Activated naive CD8-positive, alpha-beta T cell treated with anti-CD3 and anti-CD28 coated beads, Interleukin-2, amount 50 U/mL, for 24 hours (primary cell): ENCODE data around the gene SBK3.
A peak's percentile ranks its signal among the peaks of the same experiment; 100 is the strongest.
"Not testable (repeated sequence)": the region's sequence is repeated elsewhere in the genome, so short reads cannot be mapped to it uniquely, and the experiment has no call there.

Experiments used
- ATAC-seq: fragments of 150-1000 bp; cut with Tn5 transposase; one replicate; pipeline ENCODE4 v1.10.0; 2021
- DNase-seq: peaks from one replicate; pipeline ENCODE4 v3.0.0; 2021
- H3K27ac Mint-ChIP-seq: one replicate; pipeline ENCODE4 v1.8.0; 2021; ENCODE audit warnings: mild to moderate bottlenecking, mixed read lengths
- H3K27me3 Mint-ChIP-seq: one replicate; pipeline ENCODE4 v1.8.0; 2021; ENCODE audit warnings: mixed read lengths
- H3K36me3 Mint-ChIP-seq: one replicate; pipeline ENCODE4 v1.8.0; 2021; ENCODE audit warnings: low read depth, mixed read lengths
- H3K4me1 Mint-ChIP-seq: one replicate; pipeline ENCODE4 v1.8.0; 2021; ENCODE audit warnings: mixed read lengths
- H3K4me3 Mint-ChIP-seq: one replicate; pipeline ENCODE4 v1.8.0; 2021; ENCODE audit warnings: mild to moderate bottlenecking, moderate library complexity, mixed read lengths
- H3K9me3 Mint-ChIP-seq: one replicate; pipeline ENCODE4 v1.8.0; 2021; ENCODE audit warnings: mixed read lengths

SBK3 gene

DNA sequence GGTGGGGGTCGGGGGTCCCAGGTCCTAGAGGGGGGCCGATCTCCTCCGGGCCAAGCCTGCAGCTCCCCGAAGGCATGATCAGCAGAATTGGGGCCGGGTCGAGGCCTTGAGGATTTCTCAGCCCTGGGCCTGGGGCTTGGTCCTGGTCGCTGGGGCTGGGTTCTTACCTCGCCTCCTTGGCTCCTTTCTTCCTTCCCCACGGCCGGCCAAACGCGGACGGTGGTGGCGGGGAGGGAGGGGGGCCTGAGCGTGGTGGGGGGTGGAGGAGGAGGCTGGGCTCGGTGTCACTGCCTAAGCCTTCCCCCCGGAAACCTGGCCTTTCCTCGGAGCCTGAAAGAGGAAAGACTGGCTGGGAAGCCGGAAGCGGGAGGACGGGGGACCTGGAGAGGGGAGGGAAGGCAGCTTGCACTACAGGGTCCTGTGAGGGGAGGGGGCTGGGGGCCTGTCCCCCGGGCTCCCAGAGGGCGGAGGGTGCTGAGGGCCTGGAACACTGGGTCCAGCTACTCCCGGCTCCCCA lies 35.3 kb upstream of the SBK3 start, which contains the start of gene ZNF579:
Gene ZNF579, minus strand, starts transcription at position 221 of the 517 bp plus-strand sequence. CDS start 1,209 bp downstream, outside the sequence.
- DNase-seq (peak; percentile 88), ATAC-seq (peak; percentile 68)
- Mint-ChIP-seq H3K9me3 (no peaks in the 10 kb centered on the region), H3K36me3 (peaks cover 17% of the 10 kb centered on the region), H3K4me1 (peaks cover 21% of the 10 kb centered on the region), H3K4me3 (peak within 1 kb of the TSS; percentile 92), H3K27me3 (no peaks in the 10 kb centered on the region), H3K27ac (peak within 1 kb of the TSS; percentile 94)

DNA sequence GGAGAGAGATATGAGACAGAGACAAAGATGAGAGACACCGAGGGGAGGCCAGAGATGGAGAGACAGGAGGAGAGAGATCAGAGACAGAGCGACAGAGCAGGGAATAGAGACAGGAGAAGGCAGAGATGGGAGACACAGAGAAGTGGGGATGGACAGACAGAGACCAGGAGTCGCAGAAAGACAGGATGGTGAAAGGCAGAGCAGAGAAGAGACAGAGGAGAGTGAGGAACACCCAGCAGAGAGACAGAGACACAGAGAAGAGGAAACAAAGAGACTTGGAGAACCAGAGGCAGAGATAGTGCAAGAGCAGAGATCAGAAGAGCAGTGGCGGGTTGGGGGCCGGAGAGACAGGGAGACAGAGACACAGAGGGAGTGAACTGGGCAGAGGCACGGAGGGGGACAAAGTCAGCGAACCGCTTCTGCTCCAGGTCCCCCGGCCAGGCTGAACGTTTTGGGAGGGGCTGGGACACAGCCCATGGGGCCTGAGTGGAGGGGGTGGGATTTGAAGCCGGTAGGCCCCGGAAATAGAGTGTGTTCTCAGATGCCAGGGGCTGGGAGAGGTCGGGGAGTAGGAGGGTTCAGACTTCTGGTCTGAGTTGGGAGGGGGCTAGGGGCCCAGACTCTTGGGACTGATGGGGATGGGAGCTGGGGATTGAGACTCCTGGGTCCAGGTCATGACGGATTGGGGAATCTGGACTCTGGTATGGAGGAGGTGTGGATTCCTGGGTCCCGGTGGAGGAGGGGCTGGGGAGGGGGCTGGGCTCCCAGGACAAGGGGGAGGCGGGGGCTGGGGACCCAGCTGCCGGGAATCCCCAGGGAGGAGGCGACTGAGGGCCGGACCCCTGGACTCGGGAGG lies 34.7 kb upstream of the SBK3 start:
- Mint-ChIP-seq H3K27me3 (no peaks in the 10 kb centered on the region), H3K36me3 (peaks cover 17% of the 10 kb centered on the region), H3K4me3 (peak overlapping the region; percentile 92), H3K27ac (peak overlapping the region; percentile 94), H3K4me1 (peaks cover 16% of the 10 kb centered on the region), H3K9me3 (no peaks in the 10 kb centered on the region)
- DNase-seq (no peak), ATAC-seq (peak; percentile 35)

DNA sequence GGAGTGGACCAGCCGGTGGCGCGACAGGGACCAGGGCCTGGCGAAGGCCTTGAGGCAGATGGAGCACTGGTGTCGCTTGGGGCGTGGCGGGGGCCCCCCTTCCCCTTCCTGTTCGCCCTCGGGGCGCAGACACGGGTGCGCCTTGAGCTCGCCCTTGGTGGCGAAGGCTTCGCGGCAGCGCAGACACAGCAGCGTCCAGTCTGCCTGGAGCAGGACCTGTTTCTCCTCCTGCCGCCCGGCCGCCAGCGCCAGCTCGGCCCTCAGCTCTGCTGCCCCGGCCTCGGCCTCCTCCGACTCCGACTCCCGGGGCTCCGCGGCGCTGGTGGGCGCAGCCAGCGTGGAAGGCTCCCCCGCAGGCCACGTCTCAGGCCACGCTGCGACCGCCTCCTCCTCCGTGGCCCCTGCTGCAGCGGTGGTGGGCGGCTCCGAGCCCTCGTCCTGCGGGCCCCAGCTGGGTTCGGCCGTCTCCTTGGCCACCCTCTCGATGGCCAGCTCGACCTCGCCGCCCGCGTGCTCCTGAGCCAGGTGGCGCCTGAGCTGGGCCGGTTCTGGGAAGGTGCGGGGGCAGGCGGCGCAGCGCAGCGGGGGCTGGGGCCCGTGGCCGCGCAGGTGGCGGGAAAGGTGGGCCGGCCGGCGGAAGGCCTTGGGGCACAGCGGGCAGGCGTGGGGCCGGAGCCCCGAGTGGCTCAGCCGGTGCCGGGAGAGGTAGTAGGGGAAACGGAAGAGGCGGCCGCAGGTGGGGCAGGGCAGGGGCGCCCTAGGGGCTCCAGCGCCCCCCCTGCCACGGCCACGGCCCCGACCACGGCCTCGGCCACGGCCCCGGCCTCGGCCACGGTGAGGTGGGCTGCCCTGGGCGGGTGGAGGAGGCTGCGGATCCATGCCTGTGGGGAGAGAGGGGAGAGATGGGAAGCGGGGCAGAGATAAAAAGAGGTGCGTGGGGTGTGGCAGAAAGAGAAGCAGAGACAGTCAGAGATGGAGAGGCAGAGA lies 33.7 kb upstream of the SBK3 start:
- Mint-ChIP-seq H3K4me1 (peaks cover 16% of the 10 kb centered on the region), H3K27me3 (no peaks in the 10 kb centered on the region), H3K4me3 (peak overlapping the region; percentile 92), H3K9me3 (no peaks in the 10 kb centered on the region), H3K36me3 (peaks cover 17% of the 10 kb centered on the region), H3K27ac (peak overlapping the region; percentile 94)
- ATAC-seq = no peak
- no peak for DNase-seq

DNA sequence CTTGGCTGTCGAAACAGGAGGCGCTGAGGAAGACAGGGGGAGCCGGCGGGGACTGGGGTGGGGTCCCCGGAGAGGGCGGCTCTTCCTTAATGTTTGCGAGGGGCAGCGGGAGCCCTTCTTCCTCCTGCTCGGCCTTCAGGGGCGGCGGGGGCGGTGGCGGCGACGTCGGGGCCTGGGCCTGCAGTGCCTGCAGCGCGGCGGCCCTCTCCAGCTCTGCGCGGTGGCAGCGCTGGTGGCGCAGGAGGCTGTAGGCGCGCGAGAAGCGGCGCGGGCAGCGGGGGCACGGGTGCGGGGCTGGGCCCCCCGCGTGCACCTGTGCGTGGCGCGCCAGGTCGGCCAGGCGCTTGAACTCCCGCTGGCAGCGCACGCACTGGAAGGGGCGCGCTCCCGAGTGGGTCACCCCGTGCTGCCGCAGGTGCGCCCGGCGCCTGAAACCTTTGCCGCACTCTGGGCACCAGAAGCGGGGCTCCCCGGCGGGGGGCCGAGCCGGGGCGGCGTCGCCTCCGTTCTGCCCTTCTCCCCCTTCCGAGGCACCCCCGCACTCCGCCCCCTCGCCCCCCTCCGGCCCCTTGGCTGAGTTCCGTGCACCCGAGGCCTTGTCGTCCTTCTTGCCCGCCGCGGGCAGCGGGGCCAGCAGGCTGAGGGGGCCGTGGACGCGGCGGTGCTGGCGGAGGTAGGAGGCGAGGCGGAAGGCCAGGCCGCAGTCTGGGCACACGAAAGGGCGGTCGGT lies 32.9 kb upstream of the SBK3 start:
- H3K27ac Mint-ChIP-seq = no peak overlapping the region
- no peak for DNase-seq
- no peaks in the 10 kb centered on the region for H3K9me3 Mint-ChIP-seq
- peaks cover 17% of the 10 kb centered on the region for H3K36me3 Mint-ChIP-seq
- no peak overlapping the region for H3K4me3 Mint-ChIP-seq
- peaks cover 16% of the 10 kb centered on the region for H3K4me1 Mint-ChIP-seq
- no peaks in the 10 kb centered on the region for H3K27me3 Mint-ChIP-seq
- no peak for ATAC-seq

DNA sequence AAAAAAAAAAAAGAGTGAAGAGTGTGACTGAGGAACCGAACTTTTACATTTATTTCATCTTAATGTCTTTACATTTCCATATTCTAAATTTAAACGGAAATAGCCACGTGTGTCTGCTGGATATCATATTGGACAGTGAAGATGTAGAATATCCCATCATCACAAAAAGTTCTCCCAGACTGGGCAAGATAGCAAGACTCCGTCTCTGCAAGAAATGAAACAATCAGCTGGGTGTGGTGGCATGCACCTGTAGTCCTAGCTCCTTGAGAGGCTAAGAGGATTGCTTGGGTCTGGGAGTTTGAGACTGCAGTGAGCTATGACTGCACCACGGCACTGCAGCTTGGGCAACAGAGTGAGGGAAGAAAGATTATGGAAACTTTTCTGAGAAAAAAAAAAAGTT lies 31.4 kb upstream of the SBK3 start:
- DNase-seq = no peak
- no peak overlapping the region for H3K4me3 Mint-ChIP-seq
- no peaks in the 10 kb centered on the region for H3K9me3 Mint-ChIP-seq
- ATAC-seq = no peak
- peaks cover 17% of the 10 kb centered on the region for H3K36me3 Mint-ChIP-seq
- H3K27me3 Mint-ChIP-seq = no peaks in the 10 kb centered on the region
- peaks cover 12% of the 10 kb centered on the region for H3K4me1 Mint-ChIP-seq
- no peak overlapping the region for H3K27ac Mint-ChIP-seq

DNA sequence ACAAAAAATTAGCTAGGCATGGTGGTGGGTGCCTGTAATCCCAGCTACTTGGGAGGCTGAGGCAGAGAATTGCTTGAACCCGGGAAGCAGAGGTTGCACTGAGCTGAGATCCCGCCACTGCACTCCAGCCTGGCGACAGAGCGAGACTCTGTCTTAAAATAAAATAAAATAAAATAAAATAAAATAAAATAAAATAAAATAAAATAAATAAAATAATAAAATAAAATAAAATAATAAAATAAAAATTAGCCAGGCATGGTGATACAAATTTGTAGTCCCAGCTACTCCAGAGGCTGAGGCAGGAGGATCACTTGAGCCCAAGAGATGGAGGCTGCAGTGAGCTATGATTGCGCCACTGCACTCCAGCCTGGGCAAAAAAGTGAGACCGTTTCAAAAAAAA lies 28.6 kb upstream of the SBK3 start:
- H3K36me3 Mint-ChIP-seq = peaks cover 12% of the 10 kb centered on the region
- not testable (repeated sequence) for H3K9me3 Mint-ChIP-seq, DNase-seq, H3K27ac Mint-ChIP-seq, H3K4me3 Mint-ChIP-seq, H3K4me1 Mint-ChIP-seq, H3K27me3 Mint-ChIP-seq, ATAC-seq

DNA sequence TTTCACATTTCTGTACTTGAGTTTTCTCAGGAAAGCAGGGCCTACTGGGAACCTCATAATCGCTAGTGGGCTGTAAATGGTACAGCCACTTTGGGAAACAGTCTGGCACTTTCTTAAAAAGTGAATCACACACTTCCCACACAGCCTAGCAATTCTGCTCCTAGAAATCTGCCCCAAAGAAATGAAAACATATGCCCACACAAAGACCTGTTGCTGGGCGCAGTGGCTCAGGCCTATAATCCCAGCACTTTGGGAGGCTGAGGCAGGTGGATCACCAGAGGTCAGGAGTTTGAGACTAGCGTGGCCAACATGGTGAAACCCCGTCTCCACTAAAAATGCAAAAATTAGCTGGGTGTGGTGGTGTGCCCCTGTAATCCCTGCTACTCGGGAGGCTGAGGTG lies 24.1 kb upstream of the SBK3 start:
- not testable (repeated sequence) for H3K4me1 Mint-ChIP-seq, ATAC-seq, DNase-seq, H3K9me3 Mint-ChIP-seq, H3K4me3 Mint-ChIP-seq, H3K27ac Mint-ChIP-seq, H3K36me3 Mint-ChIP-seq, H3K27me3 Mint-ChIP-seq

DNA sequence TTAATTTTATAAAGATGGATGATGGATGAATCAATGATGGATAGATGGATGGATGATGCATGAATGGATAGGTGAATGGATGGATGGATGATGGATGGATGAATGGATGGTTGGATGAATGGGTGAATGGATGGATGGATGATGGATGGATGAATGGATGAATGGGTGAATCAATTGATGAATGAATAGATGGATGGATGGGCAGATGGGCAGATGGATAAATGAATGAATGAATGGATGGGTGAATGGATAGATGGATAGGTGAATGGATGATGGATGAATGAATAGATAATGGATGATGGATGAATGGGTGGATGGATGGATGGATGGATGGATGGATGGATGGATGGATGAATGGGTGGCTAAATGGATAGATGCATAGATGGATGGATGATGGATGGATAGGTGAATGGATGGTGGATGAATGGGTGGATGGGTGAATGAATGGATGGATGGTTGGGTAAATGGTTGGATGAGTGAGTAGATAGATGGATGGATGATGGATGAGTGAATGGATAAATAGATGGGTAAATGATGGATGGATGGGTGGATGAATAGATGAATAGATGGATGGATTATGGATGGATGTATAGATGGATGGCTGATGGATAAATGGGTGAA lies 22.5 kb upstream of the SBK3 start:
- ATAC-seq (no peak), DNase-seq (no peak)
- Mint-ChIP-seq H3K36me3 (no peaks in the 10 kb centered on the region), H3K9me3 (no peaks in the 10 kb centered on the region), H3K27me3 (peaks cover 6% of the 10 kb centered on the region), H3K4me3 (no peak overlapping the region), H3K27ac (no peak overlapping the region), H3K4me1 (no peaks in the 10 kb centered on the region)

DNA sequence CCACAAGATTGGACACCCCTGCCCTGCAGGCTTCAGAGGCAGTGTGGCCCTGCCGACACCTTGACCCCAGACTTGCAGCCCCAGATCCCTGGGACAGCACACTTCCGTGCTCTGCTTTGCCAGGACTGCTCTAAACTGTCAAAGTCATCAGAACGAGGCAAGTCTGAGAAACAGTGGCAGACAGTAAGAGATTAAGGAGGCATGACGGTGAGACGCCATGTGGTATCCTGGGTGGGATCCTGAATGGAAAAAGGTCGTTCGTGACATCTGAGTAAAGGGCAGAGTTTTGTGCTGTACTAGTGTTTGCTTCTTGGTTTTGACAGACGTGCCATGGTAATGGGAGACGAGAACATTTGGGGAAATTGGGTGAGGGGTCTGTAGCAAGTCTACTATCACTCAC lies 21.5 kb upstream of the SBK3 start:
- H3K27me3 Mint-ChIP-seq = peaks cover 6% of the 10 kb centered on the region
- H3K9me3 Mint-ChIP-seq = no peaks in the 10 kb centered on the region
- no peak for ATAC-seq

DNA sequence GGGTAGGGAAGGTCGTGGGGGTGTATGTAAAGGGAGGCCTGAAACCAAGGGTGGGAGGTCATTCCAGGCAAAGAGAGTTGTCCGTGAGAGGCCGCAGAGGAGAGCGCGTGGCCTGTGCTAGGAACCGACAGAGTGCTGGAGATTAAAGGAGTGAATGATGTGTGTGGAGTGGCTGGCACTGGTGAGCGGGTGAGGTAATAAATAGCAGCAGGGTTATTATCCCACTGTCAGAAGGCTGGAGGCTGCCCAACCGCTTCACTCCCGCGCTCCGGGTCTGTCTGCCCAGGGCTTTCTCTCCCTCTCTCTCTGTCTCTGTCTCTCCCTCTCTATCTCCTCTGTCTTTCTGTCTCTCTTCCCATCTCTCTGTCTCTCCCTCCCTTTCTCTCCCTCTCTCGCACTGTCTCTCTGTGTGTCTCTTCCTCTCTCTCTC lies 17.9 kb upstream of the SBK3 start:
- Mint-ChIP-seq H3K27me3 (peaks cover 13% of the 10 kb centered on the region), H3K4me3 (no peak overlapping the region), H3K27ac (no peak overlapping the region), H3K9me3 (peaks cover 5% of the 10 kb centered on the region), H3K4me1 (no peaks in the 10 kb centered on the region), H3K36me3 (no peaks in the 10 kb centered on the region)
- ATAC-seq (no peak), DNase-seq (no peak)

More for the DNA sequence above, 21.5 kb upstream of the SBK3 start:
- no peak overlapping the region for H3K27ac Mint-ChIP-seq
- DNase-seq = no peak
- no peak overlapping the region for H3K4me3 Mint-ChIP-seq
- no peaks in the 10 kb centered on the region for H3K36me3 Mint-ChIP-seq
- no peaks in the 10 kb centered on the region for H3K4me1 Mint-ChIP-seq

DNA sequence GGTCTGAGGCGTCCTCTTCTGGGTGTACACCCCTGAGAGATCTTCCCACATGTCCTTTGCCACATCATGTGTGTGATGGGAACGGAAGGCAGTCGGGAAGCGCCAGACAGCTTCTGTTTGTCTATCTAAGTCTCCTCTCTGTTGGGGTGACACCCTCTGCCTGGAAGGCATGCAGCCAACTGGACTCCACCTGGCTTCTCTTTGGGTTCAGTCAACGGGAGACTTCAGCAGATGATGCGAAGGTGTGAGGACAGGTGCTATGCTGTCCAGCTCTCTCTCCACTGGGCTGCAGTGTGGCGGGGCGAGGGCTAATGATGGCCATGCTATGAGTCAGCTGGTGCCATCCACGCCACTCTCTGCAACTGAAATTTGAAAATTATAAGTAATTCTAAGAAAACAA lies 14.3 kb upstream of the SBK3 start:
- ATAC-seq (no peak), DNase-seq (no peak)
- no peak overlapping the region for H3K27ac Mint-ChIP-seq
- H3K4me3 Mint-ChIP-seq = no peak overlapping the region
- peaks cover 5% of the 10 kb centered on the region for H3K9me3 Mint-ChIP-seq
- no peaks in the 10 kb centered on the region for H3K4me1 Mint-ChIP-seq
- H3K36me3 Mint-ChIP-seq = no peaks in the 10 kb centered on the region
- H3K27me3 Mint-ChIP-seq = peaks cover 7% of the 10 kb centered on the region

DNA sequence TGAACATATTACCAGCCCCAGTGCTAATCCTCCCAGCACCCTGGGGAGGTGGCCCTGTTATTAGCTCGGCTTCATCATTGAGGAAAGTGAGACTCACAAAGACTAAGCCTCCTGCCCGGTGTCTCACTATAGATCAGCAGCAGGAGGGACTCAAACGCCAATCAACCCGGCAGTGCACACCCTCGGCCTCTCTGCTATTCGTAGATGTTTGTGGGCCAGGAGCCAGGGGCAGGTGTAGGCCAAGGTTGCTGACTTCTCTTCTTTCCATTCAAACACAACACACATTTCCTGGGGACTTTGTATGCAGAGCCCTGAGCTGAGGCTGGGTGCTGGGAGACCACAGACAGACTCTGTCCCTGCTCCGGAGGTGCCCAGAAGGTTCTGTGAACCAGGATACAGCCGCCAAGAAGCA lies 9.4 kb upstream of the SBK3 start:
- Mint-ChIP-seq H3K4me1 (no peaks in the 10 kb centered on the region), H3K27ac (no peak overlapping the region), H3K27me3 (peaks cover 3% of the 10 kb centered on the region), H3K9me3 (no peaks in the 10 kb centered on the region), H3K4me3 (no peak overlapping the region), H3K36me3 (no peaks in the 10 kb centered on the region)
- ATAC-seq (no peak), DNase-seq (no peak)

DNA sequence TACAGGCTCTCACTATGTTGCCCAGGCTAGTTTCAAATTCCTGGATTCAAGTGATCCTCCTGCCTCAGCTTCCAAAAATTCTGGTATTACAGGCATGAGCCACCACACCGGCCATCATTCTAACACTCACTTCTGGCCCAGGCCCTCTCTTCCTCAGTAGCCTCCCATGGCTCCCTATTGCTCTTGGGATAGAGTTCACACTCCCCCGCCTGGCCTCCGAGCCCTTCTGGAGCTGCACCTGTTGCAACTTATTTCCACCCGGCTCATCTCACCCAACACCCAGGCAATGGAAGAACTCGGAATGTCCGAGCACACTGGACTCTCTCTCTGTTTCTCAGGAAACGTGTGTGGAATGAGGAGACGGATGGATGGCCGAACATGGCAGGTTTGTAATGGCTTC lies 9.0 kb upstream of the SBK3 start:
- Mint-ChIP-seq H3K4me1 (no peaks in the 10 kb centered on the region), H3K36me3 (no peaks in the 10 kb centered on the region), H3K9me3 (no peaks in the 10 kb centered on the region), H3K27me3 (peaks cover 3% of the 10 kb centered on the region), H3K4me3 (no peak overlapping the region), H3K27ac (no peak overlapping the region)
- no peak for DNase-seq
- ATAC-seq = no peak
